ENCODE results near the gene CPA3. TPM values are rescaled to one million over a fixed set of nuclear protein-coding genes. Genes with fewer than 3 reads are reported as not detected.

Gene CPA3
- total RNA-seq, 1 experiment from 2014 or later: not detected

GRCh38 chr3:148866261-148866660, 1.2 kb downstream of the CPA3 start:
- Histone ChIP-seq H3K9me3 (ENCODE audit: low read length) (no peaks in the 10 kb centered on the region), H3K27me3 (ENCODE audit: low read length) (no peaks in the 10 kb centered on the region), H3K4me3 (ENCODE audit: low read length) (no peak overlapping the region), H3K36me3 (ENCODE audit: insufficient read depth, low read length) (no peaks in the 10 kb centered on the region), H3K9me2 (replicated peaks; ENCODE audit: insufficient read depth, low read length) (no peaks in the 10 kb centered on the region), H3K79me2 (ENCODE audit: low read length) (no peaks in the 10 kb centered on the region), H3K4me2 (ENCODE audit: low read depth, low read length, poor library complexity, severe bottlenecking) (no peak overlapping the region), H2AFZ (ENCODE audit: low read length) (no peak overlapping the region), H3K4me1 (ENCODE audit: low read length) (no peaks in the 10 kb centered on the region), H3K9ac (ENCODE audit: low read length) (no peak overlapping the region), H3K27ac (ENCODE audit: low read length) (no peak overlapping the region), H4K20me1 (ENCODE audit: insufficient read depth, low read depth, low read length) (no peaks in the 10 kb centered on the region)
- no peak for DNase-seq

- Histone ChIP-seq H3K9ac (ENCODE audit: low read length) (no peak overlapping the region), H3K9me3 (ENCODE audit: low read length) (no peaks in the 10 kb centered on the region), H3K4me1 (ENCODE audit: low read length) (no peaks in the 10 kb centered on the region), H3K4me3 (ENCODE audit: low read length) (no peak overlapping the region), H3K9me2 (replicated peaks; ENCODE audit: insufficient read depth, low read length) (no peaks in the 10 kb centered on the region), H2AFZ (ENCODE audit: low read length) (no peak overlapping the region), H3K27me3 (ENCODE audit: low read length) (no peaks in the 10 kb centered on the region), H3K4me2 (ENCODE audit: low read depth, low read length, poor library complexity, severe bottlenecking) (no peak overlapping the region), H3K36me3 (ENCODE audit: insufficient read depth, low read length) (no peaks in the 10 kb centered on the region), H3K79me2 (ENCODE audit: low read length) (no peaks in the 10 kb centered on the region), H4K20me1 (ENCODE audit: insufficient read depth, low read depth, low read length) (no peaks in the 10 kb centered on the region), H3K27ac (ENCODE audit: low read length) (no peak overlapping the region)
- DNase-seq: no peak
These were observed 8.3 kb downstream of the CPA3 start for GRCh38 chr3:148873270-148873927.

- Histone ChIP-seq H3K4me3 (ENCODE audit: low read length) (no peak overlapping the region), H4K20me1 (ENCODE audit: insufficient read depth, low read depth, low read length) (no peaks in the 10 kb centered on the region), H3K36me3 (ENCODE audit: insufficient read depth, low read length) (no peaks in the 10 kb centered on the region), H3K4me1 (ENCODE audit: low read length) (no peaks in the 10 kb centered on the region), H3K9ac (ENCODE audit: low read length) (no peak overlapping the region), H3K9me3 (ENCODE audit: low read length) (no peaks in the 10 kb centered on the region), H3K79me2 (ENCODE audit: low read length) (no peaks in the 10 kb centered on the region), H3K27me3 (ENCODE audit: low read length) (no peaks in the 10 kb centered on the region), H2AFZ (ENCODE audit: low read length) (no peak overlapping the region), H3K4me2 (ENCODE audit: low read depth, low read length, poor library complexity, severe bottlenecking) (no peak overlapping the region), H3K9me2 (replicated peaks; ENCODE audit: insufficient read depth, low read length) (no peaks in the 10 kb centered on the region), H3K27ac (ENCODE audit: low read length) (no peak overlapping the region)
- no peak for DNase-seq
These were observed 8.9 kb downstream of the CPA3 start for GRCh38 chr3:148873977-148874376.

GRCh38 chr3:148878095-148878494, 13.0 kb downstream of the CPA3 start:
- H3K4me1 ChIP-seq (ENCODE audit: low read length): no peaks in the 10 kb centered on the region
- H3K4me3 ChIP-seq (ENCODE audit: low read length): no peak overlapping the region
- H3K9me3 ChIP-seq (ENCODE audit: low read length): no peaks in the 10 kb centered on the region
- H3K27ac ChIP-seq (ENCODE audit: low read length): no peak overlapping the region
- H3K27me3 ChIP-seq (ENCODE audit: low read length): no peaks in the 10 kb centered on the region
- H3K79me2 ChIP-seq (ENCODE audit: low read length): no peaks in the 10 kb centered on the region
- no peak overlapping the region for H2AFZ ChIP-seq (ENCODE audit: low read length)
- H3K36me3 ChIP-seq (ENCODE audit: insufficient read depth, low read length): no peaks in the 10 kb centered on the region
- H3K4me2 ChIP-seq (ENCODE audit: low read depth, low read length, poor library complexity, severe bottlenecking): no peak overlapping the region
- no peaks in the 10 kb centered on the region for H4K20me1 ChIP-seq (ENCODE audit: insufficient read depth, low read depth, low read length)
- H3K9ac ChIP-seq (ENCODE audit: low read length): no peak overlapping the region
- DNase-seq: no peak
- no peaks in the 10 kb centered on the region for H3K9me2 ChIP-seq (replicated peaks; ENCODE audit: insufficient read depth, low read length)

GRCh38 chr3:148879256-148879655, 14.2 kb downstream of the CPA3 start:
- no peak for DNase-seq
- Histone ChIP-seq H3K4me2 (ENCODE audit: low read depth, low read length, poor library complexity, severe bottlenecking) (no peak overlapping the region), H3K4me3 (ENCODE audit: low read length) (no peak overlapping the region), H3K9ac (ENCODE audit: low read length) (no peak overlapping the region), H3K36me3 (ENCODE audit: insufficient read depth, low read length) (no peaks in the 10 kb centered on the region), H3K79me2 (ENCODE audit: low read length) (no peaks in the 10 kb centered on the region), H2AFZ (ENCODE audit: low read length) (no peak overlapping the region), H3K9me2 (replicated peaks; ENCODE audit: insufficient read depth, low read length) (no peaks in the 10 kb centered on the region), H3K27ac (ENCODE audit: low read length) (no peak overlapping the region), H4K20me1 (ENCODE audit: insufficient read depth, low read depth, low read length) (no peaks in the 10 kb centered on the region), H3K4me1 (ENCODE audit: low read length) (no peaks in the 10 kb centered on the region), H3K9me3 (ENCODE audit: low read length) (no peaks in the 10 kb centered on the region), H3K27me3 (ENCODE audit: low read length) (no peaks in the 10 kb centered on the region)

GRCh38 chr3:148880681-148881080, 15.6 kb downstream of the CPA3 start:
- Histone ChIP-seq H3K9ac (ENCODE audit: low read length) (no peak overlapping the region), H3K4me2 (ENCODE audit: low read depth, low read length, poor library complexity, severe bottlenecking) (no peak overlapping the region)
- peak; percentile 56 for DNase-seq

GRCh38 chr3:148881286-148881685, 16.2 kb downstream of the CPA3 start:
- Histone ChIP-seq H4K20me1 (ENCODE audit: insufficient read depth, low read depth, low read length) (no peaks in the 10 kb centered on the region), H3K36me3 (ENCODE audit: insufficient read depth, low read length) (no peaks in the 10 kb centered on the region), H3K9me2 (replicated peaks; ENCODE audit: insufficient read depth, low read length) (no peaks in the 10 kb centered on the region), H3K9me3 (ENCODE audit: low read length) (no peaks in the 10 kb centered on the region), H3K4me1 (ENCODE audit: low read length) (no peaks in the 10 kb centered on the region), H2AFZ (ENCODE audit: low read length) (no peak overlapping the region), H3K4me2 (ENCODE audit: low read depth, low read length, poor library complexity, severe bottlenecking) (no peak overlapping the region), H3K79me2 (ENCODE audit: low read length) (no peaks in the 10 kb centered on the region), H3K4me3 (ENCODE audit: low read length) (no peak overlapping the region), H3K27ac (ENCODE audit: low read length) (no peak overlapping the region), H3K27me3 (ENCODE audit: low read length) (no peaks in the 10 kb centered on the region), H3K9ac (ENCODE audit: low read length) (no peak overlapping the region)
- DNase-seq: no peak

More at GRCh38 chr3:148880681-148881080, 15.6 kb downstream of the CPA3 start:
- Histone ChIP-seq H4K20me1 (ENCODE audit: insufficient read depth, low read depth, low read length) (no peaks in the 10 kb centered on the region), H3K36me3 (ENCODE audit: insufficient read depth, low read length) (no peaks in the 10 kb centered on the region), H3K79me2 (ENCODE audit: low read length) (no peaks in the 10 kb centered on the region), H3K9me2 (replicated peaks; ENCODE audit: insufficient read depth, low read length) (no peaks in the 10 kb centered on the region), H3K4me1 (ENCODE audit: low read length) (no peaks in the 10 kb centered on the region), H3K27me3 (ENCODE audit: low read length) (no peaks in the 10 kb centered on the region), H3K9me3 (ENCODE audit: low read length) (no peaks in the 10 kb centered on the region), H3K4me3 (ENCODE audit: low read length) (no peak overlapping the region), H2AFZ (ENCODE audit: low read length) (no peak overlapping the region), H3K27ac (ENCODE audit: low read length) (no peak overlapping the region)

- H4K20me1 ChIP-seq (ENCODE audit: insufficient read depth, low read depth, low read length): no peaks in the 10 kb centered on the region
- H3K27ac ChIP-seq (ENCODE audit: low read length): no peak overlapping the region
- no peaks in the 10 kb centered on the region for H3K79me2 ChIP-seq (ENCODE audit: low read length)
- no peaks in the 10 kb centered on the region for H3K9me3 ChIP-seq (ENCODE audit: low read length)
- no peak overlapping the region for H2AFZ ChIP-seq (ENCODE audit: low read length)
- H3K9me2 ChIP-seq (replicated peaks; ENCODE audit: insufficient read depth, low read length): no peaks in the 10 kb centered on the region
- H3K4me2 ChIP-seq (ENCODE audit: low read depth, low read length, poor library complexity, severe bottlenecking): no peak overlapping the region
- DNase-seq: no peak
- no peak overlapping the region for H3K9ac ChIP-seq (ENCODE audit: low read length)
- no peaks in the 10 kb centered on the region for H3K36me3 ChIP-seq (ENCODE audit: insufficient read depth, low read length)
- no peak overlapping the region for H3K4me3 ChIP-seq (ENCODE audit: low read length)
- H3K27me3 ChIP-seq (ENCODE audit: low read length): no peaks in the 10 kb centered on the region
- H3K4me1 ChIP-seq (ENCODE audit: low read length): no peaks in the 10 kb centered on the region
These were observed 17.2 kb downstream of the CPA3 start for GRCh38 chr3:148882288-148882687.

All from Karpas-422 (cell line).